Suppressor macrophage (primary cell): Measurements from ENCODE around the gene DIAPH2.
"Not testable (repeated sequence)": the region's sequence is repeated elsewhere in the genome, so short reads cannot be mapped to it uniquely, and the experiment has no call there.

ENCODE experiments used
- DNase-seq, 4 experiments: peaks; one replicate each; pipeline ENCODE4 v3.0.0-alpha.2; 2020 to 2022

Gene DIAPH2

GRCh38 chrX:97398030-97398551 is 713.4 kb downstream of the DIAPH2 start:
- DNase-seq, result peak in 2 of 4 experiments; percentile 18 to 21

- peak in 3 of 4 experiments; percentile 22 to 49 (median 34) for DNase-seq
Observed at GRCh38 chrX:97399400-97399799, 714.8 kb downstream of the DIAPH2 start.

GRCh38 chrX:97400492-97400891 is 715.9 kb downstream of the DIAPH2 start:
- DNase-seq, result no peak

GRCh38 chrX:97401154-97401553 is 716.5 kb downstream of the DIAPH2 start:
- no peak for DNase-seq

- DNase-seq, result no peak
Observed at GRCh38 chrX:97401586-97402136, 717.0 kb downstream of the DIAPH2 start.

GRCh38 chrX:97402333-97402732 is 717.7 kb downstream of the DIAPH2 start:
- DNase-seq, result no peak

- DNase-seq, result no peak
Observed at GRCh38 chrX:97402903-97403302, 718.3 kb downstream of the DIAPH2 start.

GRCh38 chrX:97405031-97405660 is 720.5 kb downstream of the DIAPH2 start:
- DNase-seq, result no peak

GRCh38 chrX:97409632-97410415 is 725.2 kb downstream of the DIAPH2 start:
- not testable (repeated sequence) for DNase-seq

GRCh38 chrX:97416461-97416860 is 731.8 kb downstream of the DIAPH2 start:
- DNase-seq, result no peak

GRCh38 chrX:97429101-97429500 is 744.5 kb downstream of the DIAPH2 start:
- no peak for DNase-seq

GRCh38 chrX:97431281-97431680 is 746.6 kb downstream of the DIAPH2 start:
- no peak for DNase-seq

- DNase-seq, result peak in 1 of 4 experiments; percentile 9
Observed at GRCh38 chrX:97446298-97446882, 761.7 kb downstream of the DIAPH2 start.

- no peak for DNase-seq
Observed at GRCh38 chrX:97447306-97447705, 762.7 kb downstream of the DIAPH2 start.

- no peak for DNase-seq
Observed at GRCh38 chrX:97452283-97452682, 767.6 kb downstream of the DIAPH2 start.

GRCh38 chrX:97461763-97462162 is 777.1 kb downstream of the DIAPH2 start:
- no peak for DNase-seq

- no peak for DNase-seq
Observed at GRCh38 chrX:97471071-97471470, 786.4 kb downstream of the DIAPH2 start.

- DNase-seq, result no peak
Observed at GRCh38 chrX:97474933-97475332, 790.3 kb downstream of the DIAPH2 start.

- no peak for DNase-seq
Observed at GRCh38 chrX:97479106-97479890, 794.7 kb downstream of the DIAPH2 start.

- no peak for DNase-seq
Observed at GRCh38 chrX:97481228-97481627, 796.6 kb downstream of the DIAPH2 start.

- no peak for DNase-seq
Observed at GRCh38 chrX:97482666-97483300, 798.1 kb downstream of the DIAPH2 start.

GRCh38 chrX:97490656-97491055 is 806.0 kb downstream of the DIAPH2 start:
- peak in 2 of 4 experiments; percentile 14 to 24 for DNase-seq
